HepG2 (cell line): ENCODE data around the gene JADE2. TPM values are rescaled to one million over a fixed set of nuclear protein-coding genes. Genes with fewer than 3 reads are reported as not detected.
A peak's percentile ranks its signal among the peaks of the same experiment; 100 is the strongest.

Experiments used
- ARID4A ChIP-seq: sonication (generic); formaldehyde crosslinking; IDR thresholded peaks from 2 replicates; pipeline ENCODE4 v1.5.0; 2020; ENCODE audit warnings: mild to moderate bottlenecking, missing genetic modification reagents, borderline replicate concordance
- ATF2 ChIP-seq: sonication (generic); formaldehyde crosslinking; IDR thresholded peaks from 2 replicates; pipeline ENCODE4 v1.4.0; 2020; ENCODE audit warnings: missing genetic modification reagents
- LBX2 ChIP-seq: sonication (generic); formaldehyde crosslinking; IDR thresholded peaks from 2 replicates; pipeline ENCODE4 v1.5.0; 2020; ENCODE audit warnings: missing genetic modification reagents, mild to moderate bottlenecking, borderline replicate concordance
- MYPOP ChIP-seq: sonication (generic); formaldehyde crosslinking; IDR thresholded peaks from 2 replicates; pipeline ENCODE4 v1.8.1; 2023; ENCODE audit warnings: mild to moderate bottlenecking, moderate library complexity, missing genetic modification reagents
- REPIN1 ChIP-seq: sonication (generic); formaldehyde crosslinking; IDR thresholded peaks from 2 replicates; pipeline ENCODE4 v1.8.0; 2022; ENCODE audit warnings: missing genetic modification reagents, low read depth, mild to moderate bottlenecking, borderline replicate concordance
- RXRB ChIP-seq: IDR thresholded peaks from 2 replicates; pipeline ENCODE4 v1.6.1; 2016; ENCODE audit warnings: borderline replicate concordance, missing genetic modification reagents, missing compliant biosample characterization
- SIX1 ChIP-seq: sonication (generic); formaldehyde crosslinking; IDR thresholded peaks from 2 replicates; pipeline ENCODE4 v1.4.0; 2020; ENCODE audit warnings: missing genetic modification reagents, borderline replicate concordance
- ZNF292 ChIP-seq: sonication (generic); formaldehyde crosslinking; IDR thresholded peaks from 2 replicates; pipeline ENCODE4 v1.8.1; 2022; ENCODE audit warnings: mild to moderate bottlenecking, low read depth, missing genetic modification reagents, borderline replicate concordance
- ZNF512 ChIP-seq: sonication (generic); formaldehyde crosslinking; IDR thresholded peaks from 2 replicates; pipeline ENCODE4 v1.4.0; 2020; ENCODE audit warnings: mild to moderate bottlenecking, missing genetic modification reagents
- ZNF766 ChIP-seq: sonication (generic); formaldehyde crosslinking; IDR thresholded peaks from 2 replicates; pipeline ENCODE4 v1.5.0; 2020; ENCODE audit warnings: missing genetic modification reagents, borderline replicate concordance
- polyA plus RNA-seq, 8 experiments: library from polyadenylated mRNA; depleted of rRNA in 3 of 8; stranded (reverse) in 7 of 8; unstranded in 1 of 8; fragments of >200 nt; fragmentation: Illumina TruSeq in 4 of 8; extraction: Trizol in 4 of 8; gene quantifications; 2 replicates each; pipeline versions ENCODE4 v1.2.1 to v1.2.3, GENCODE V29; 2011 to 2016; ENCODE audit warnings: low read depth in 4 of 8, missing spikeins in 1 of 8, mixed read lengths in 1 of 8; ENCODE audit not compliant: insufficient read depth in 1 of 8
- total RNA-seq, 5 experiments: library from RNA; depleted of rRNA; stranded (reverse); fragments of >200 nt; fragmentation: Illumina TruSeq; extraction: Trizol; gene quantifications; 2 replicates each; pipeline ENCODE4 v1.2.3, GENCODE V29; 2016; ENCODE audit warnings: low read depth in 1 of 5

JADE2 gene
- total and polyA plus RNA-seq, 2 of the 13 experiments (the other 11 are each of a cell fraction or from before 2014, with no cell fraction given), result 7.5 to 15.1 TPM

GRCh38 chr5:134506054-134507039 is 19.1 kb upstream of the JADE2 start (continued):
- TF ChIP-seq MYPOP (peak; percentile 86), ZNF766 (CRISPR knock-in tag) (no peak), LBX2 (CRISPR knock-in tag) (no peak), ARID4A (CRISPR knock-in tag) (peak; percentile 87; the same call in 1 of the 2 replicates), SIX1 (CRISPR knock-in tag) (0 out of 2 replicates have a peak, but pooled peaks have one; percentile 22), REPIN1 (CRISPR knock-in tag) (peak; percentile 81; the same call in 1 of the 2 replicates), ZNF292 (CRISPR knock-in tag) (peak; percentile 88), RXRB (CRISPR knock-in tag) (peak; percentile 90), ZNF512 (CRISPR knock-in tag) (no peak), ATF2 (peak; percentile 86)
